SU-DHL-6 (cell line): ENCODE measurements around the gene CTSG.

Experiments used
- EZH2phosphoT487 ChIP-seq: fragments of 200-600 bp; sonication (generic), shearing (Covaris generic); conservative IDR thresholded peaks from 2 replicates; pipeline ENCODE4 v1.6.1; 2018; ENCODE audit warnings: mild to moderate bottlenecking, antibody characterized with exemption, low read length, moderate library complexity, mixed read lengths
- TF ChIP-seq, protein P1 (sequence below): fragments of 200-600 bp; sonication (generic); IDR thresholded peaks from one replicate; pipeline ENCODE4 v1.5.1; 2017; ENCODE audit warnings: antibody characterized with exemption, mild to moderate bottlenecking, low read length, moderate library complexity; ENCODE audit not compliant: insufficient read depth, poor library complexity, severe bottlenecking

DNA sequence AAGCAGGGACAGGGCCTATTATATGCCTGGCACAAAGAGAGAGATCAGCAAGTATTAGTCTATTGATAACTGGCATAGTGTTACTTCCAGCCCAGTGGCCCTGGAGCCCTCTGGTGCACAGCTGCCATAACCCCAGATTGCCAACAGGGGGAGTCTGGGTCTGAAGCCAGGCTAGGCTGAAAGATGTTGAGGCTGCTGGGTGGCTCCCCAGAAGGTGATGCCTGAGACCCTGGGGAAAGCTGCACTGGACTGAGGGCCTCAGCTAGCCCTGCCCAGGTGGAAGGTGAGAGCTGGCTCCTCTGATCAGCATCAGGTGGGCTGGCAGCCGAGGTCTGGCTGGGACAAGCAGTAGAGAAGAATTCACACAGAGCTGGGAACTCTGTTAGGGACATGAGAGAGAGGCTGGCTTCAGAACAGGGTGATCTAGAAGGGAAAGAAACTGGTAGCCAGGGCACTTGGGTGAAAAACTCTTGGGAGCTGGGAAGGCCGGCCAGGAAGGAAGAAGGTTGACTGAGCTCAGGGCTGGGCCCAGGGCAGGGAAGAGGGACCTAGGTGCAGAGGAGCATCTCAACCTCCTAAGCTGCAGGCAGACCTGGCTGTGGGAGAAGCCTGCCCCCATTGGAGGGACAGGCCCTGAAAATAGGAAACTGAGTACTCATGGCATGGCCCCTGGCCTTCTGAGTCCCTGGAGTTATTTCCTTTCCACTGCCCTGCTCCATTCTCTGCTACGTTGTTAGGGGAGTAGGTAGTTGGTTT, 29.6 kb upstream of the CTSG start:
- TF ChIP-seq, protein P1, sequence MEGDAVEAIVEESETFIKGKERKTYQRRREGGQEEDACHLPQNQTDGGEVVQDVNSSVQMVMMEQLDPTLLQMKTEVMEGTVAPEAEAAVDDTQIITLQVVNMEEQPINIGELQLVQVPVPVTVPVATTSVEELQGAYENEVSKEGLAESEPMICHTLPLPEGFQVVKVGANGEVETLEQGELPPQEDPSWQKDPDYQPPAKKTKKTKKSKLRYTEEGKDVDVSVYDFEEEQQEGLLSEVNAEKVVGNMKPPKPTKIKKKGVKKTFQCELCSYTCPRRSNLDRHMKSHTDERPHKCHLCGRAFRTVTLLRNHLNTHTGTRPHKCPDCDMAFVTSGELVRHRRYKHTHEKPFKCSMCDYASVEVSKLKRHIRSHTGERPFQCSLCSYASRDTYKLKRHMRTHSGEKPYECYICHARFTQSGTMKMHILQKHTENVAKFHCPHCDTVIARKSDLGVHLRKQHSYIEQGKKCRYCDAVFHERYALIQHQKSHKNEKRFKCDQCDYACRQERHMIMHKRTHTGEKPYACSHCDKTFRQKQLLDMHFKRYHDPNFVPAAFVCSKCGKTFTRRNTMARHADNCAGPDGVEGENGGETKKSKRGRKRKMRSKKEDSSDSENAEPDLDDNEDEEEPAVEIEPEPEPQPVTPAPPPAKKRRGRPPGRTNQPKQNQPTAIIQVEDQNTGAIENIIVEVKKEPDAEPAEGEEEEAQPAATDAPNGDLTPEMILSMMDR = peak; percentile 87
- TF ChIP-seq EZH2phosphoT487 = no peak
